Right forelimb (tissue), 1 donor: ENCODE data around the gene SPDYC.
"Not testable (repeated sequence)": the region's sequence is repeated elsewhere in the genome, so short reads cannot be mapped to it uniquely, and the experiment has no call there.

Source experiments
- DNase-seq: peaks from one replicate; pipeline ENCODE4 v3.0.0-alpha.2; 2018

Gene SPDYC

GRCh38 chr11:65174571-65175010 is 4.6 kb downstream of the SPDYC start:
- not testable (repeated sequence) for DNase-seq

- DNase-seq, result peak; percentile 85
Observed at GRCh38 chr11:65180877-65181568, 11.0 kb downstream of the SPDYC start.

- peak; percentile 83 for DNase-seq
Observed at GRCh38 chr11:65181569-65182257, 11.7 kb downstream of the SPDYC start, which contains the start of gene CAPN1. Gene CAPN1 (plus strand): TSS chr11:65181928. CDS start chr11:65182702, 774 bp downstream.

GRCh38 chr11:65182258-65183170 is 12.5 kb downstream of the SPDYC start:
- DNase-seq, result peak; percentile 56

- DNase-seq, result no peak
Observed at GRCh38 chr11:65183201-65183891, 13.3 kb downstream of the SPDYC start.

GRCh38 chr11:65184146-65184545 is 14.1 kb downstream of the SPDYC start:
- DNase-seq, result no peak

- no peak for DNase-seq
Observed at GRCh38 chr11:65185171-65185570, 15.1 kb downstream of the SPDYC start.

GRCh38 chr11:65185869-65186341 is 15.9 kb downstream of the SPDYC start:
- DNase-seq, result no peak

- DNase-seq, result no peak
Observed at GRCh38 chr11:65186701-65187100, 16.7 kb downstream of the SPDYC start.

GRCh38 chr11:65187146-65187675 is 17.2 kb downstream of the SPDYC start:
- no peak for DNase-seq

GRCh38 chr11:65187971-65188461 is 18.0 kb downstream of the SPDYC start:
- DNase-seq, result no peak

GRCh38 chr11:65188486-65188885 is 18.5 kb downstream of the SPDYC start:
- DNase-seq, result no peak

- no peak for DNase-seq
Observed at GRCh38 chr11:65189191-65189590, 19.2 kb downstream of the SPDYC start.

- DNase-seq, result no peak
Observed at GRCh38 chr11:65194564-65194963, 24.5 kb downstream of the SPDYC start.

GRCh38 chr11:65204143-65204542 is 34.1 kb downstream of the SPDYC start:
- DNase-seq, result peak; percentile 18

GRCh38 chr11:65204646-65205601 is 34.9 kb downstream of the SPDYC start:
- DNase-seq, result peak; percentile 54

- DNase-seq, result peak; percentile 31
Observed at GRCh38 chr11:65205602-65205967, 35.6 kb downstream of the SPDYC start.

- DNase-seq, result peak; percentile 11
Observed at GRCh38 chr11:65206441-65206841, 36.4 kb downstream of the SPDYC start.

- no peak for DNase-seq
Observed at GRCh38 chr11:65206901-65207300, 36.9 kb downstream of the SPDYC start.

- DNase-seq, result peak; percentile 37
Observed at GRCh38 chr11:65207918-65208784, 38.1 kb downstream of the SPDYC start.
